GM12865 (cell line): ENCODE results near the gene ADH5.
A peak's percentile ranks its signal among the peaks of the same experiment; 100 is the strongest.
"Not testable (repeated sequence)": the region's sequence is repeated elsewhere in the genome, so short reads cannot be mapped to it uniquely, and the experiment has no call there.

Experiments used
- DNase-seq: peaks from one replicate; pipeline ENCODE4 v3.0.0; 2010; ENCODE audit warnings: low read depth
- H3K4me3 ChIP-seq: 2 replicates; pipeline ENCODE4 v1.5.1; 2011; ENCODE audit warnings: mild to moderate bottlenecking, low read depth, low read length, control low read depth
- CTCF ChIP-seq: IDR thresholded peaks from 2 replicates; pipeline ENCODE4 v1.5.1; 2011; ENCODE audit warnings: low read length, control low read depth, low read depth, inconsistent platforms; ENCODE audit not compliant: insufficient read depth; ENCODE audit errors: missing control alignments

The ADH5 gene

GRCh38 chr4:99121008-99121407, 32.4 kb upstream of the ADH5 start:
- no peak for DNase-seq
- no peak overlapping the region for H3K4me3 ChIP-seq
- TF ChIP-seq CTCF: no peak

- DNase-seq: no peak
- no peak for TF ChIP-seq CTCF
- no peak overlapping the region for H3K4me3 ChIP-seq
These were observed 31.9 kb upstream of the ADH5 start for GRCh38 chr4:99120501-99120900.

GRCh38 chr4:99117876-99118693, 29.5 kb upstream of the ADH5 start:
- DNase-seq: peak; percentile 2
- H3K4me3 ChIP-seq: no peak overlapping the region
- peak; percentile 14 for TF ChIP-seq CTCF

GRCh38 chr4:99117122-99117841, 28.7 kb upstream of the ADH5 start:
- not testable (repeated sequence) for DNase-seq, H3K4me3 ChIP-seq

GRCh38 chr4:99109286-99109685, 20.7 kb upstream of the ADH5 start:
- not testable (repeated sequence) for H3K4me3 ChIP-seq, DNase-seq

GRCh38 chr4:99104153-99104552, 15.6 kb upstream of the ADH5 start:
- TF ChIP-seq CTCF: no peak

GRCh38 chr4:99103166-99103565, 14.6 kb upstream of the ADH5 start:
- H3K4me3 ChIP-seq: no peak overlapping the region
- TF ChIP-seq CTCF: no peak
- no peak for DNase-seq

More at GRCh38 chr4:99104153-99104552, 15.6 kb upstream of the ADH5 start:
- DNase-seq: no peak
- H3K4me3 ChIP-seq: no peak overlapping the region

- no peak for TF ChIP-seq CTCF
- no peak overlapping the region for H3K4me3 ChIP-seq
These were observed 14.0 kb upstream of the ADH5 start for GRCh38 chr4:99102634-99103033.

More at GRCh38 chr4:99102634-99103033, 14.0 kb upstream of the ADH5 start:
- DNase-seq: no peak
